Stimulated activated CD4-positive, alpha-beta T cell treated with anti-CD3 and anti-CD28 coated beads, Interleukin-12 subunit alpha, Interleukin-12 subunit beta, amount 100 ng/mL, for 48 hours (primary cell): Measurements from ENCODE around the gene PAPSS1.

Experiments used
- DNase-seq, 3 donors: peaks; one replicate each; pipeline ENCODE4 v3.0.0-alpha.2; 2020; ENCODE audit warnings: low read depth in 2 of 3, low spot score in 1 of 3

Gene PAPSS1

GRCh38 chr4:107564326-107564725 is 155.7 kb downstream of the PAPSS1 start:
- DNase-seq: no peak
